Naive thymus-derived CD4-positive, alpha-beta T cell (primary cell): Measurements from ENCODE around the gene CDC42EP4. TPM values are rescaled to one million over a fixed set of nuclear protein-coding genes. Genes with fewer than 3 reads are reported as not detected.

Experiments
- ATAC-seq: fragments of 150-1000 bp; cut with Tn5 transposase; 2 replicates; pipeline ENCODE4 v1.10.0; 2021; ENCODE audit warnings: mild to moderate bottlenecking, moderate library complexity
- CTCF ChIA-PET: fragments of 350-600 bp; sonication (Branson Sonifier 250); formaldehyde crosslinking; loops from one replicate; lab custom pipeline; 2021; ENCODE audit warnings: antibody characterized with exemption; lab: Charles Lee
- POLR2A ChIA-PET: fragments of 350-600 bp; sonication (Branson Sonifier 250); formaldehyde crosslinking; loops from one replicate; lab custom pipeline; 2021; ENCODE audit warnings: antibody characterized with exemption, inconsistent platforms; lab: Charles Lee
- DNase-seq, 9 donors: peaks; one replicate each; pipeline versions ENCODE4 v3.0.0 to v3.0.0-alpha.2; 2020 to 2022; ENCODE audit warnings: mixed read lengths in 1 of 9
- H3K27ac ChIP-seq: one replicate; pipeline ENCODE4 v1.7.0; 2013; ENCODE audit warnings: mild to moderate bottlenecking, low read depth, low read length, moderate library complexity
- H3K27me3 ChIP-seq, 2 donors: one replicate each; pipeline ENCODE4 v1.7.0; 2013; ENCODE audit warnings: low read length in 2 of 2, mild to moderate bottlenecking in 2 of 2, moderate library complexity in 2 of 2; ENCODE audit not compliant: control insufficient read depth in 2 of 2, insufficient read depth in 2 of 2
- H3K36me3 ChIP-seq, 3 experiments: 1 replicate in 2 of 3; 2 replicates in 1 of 3; pipeline ENCODE4 v1.7.0; 2013; ENCODE audit warnings: low read length in 3 of 3, mild to moderate bottlenecking in 3 of 3, moderate library complexity in 1 of 3; ENCODE audit not compliant: insufficient read depth in 3 of 3, control insufficient read depth in 2 of 3
- H3K4me1 ChIP-seq, 2 donors: one replicate each; pipeline ENCODE4 v1.7.0; 2013; ENCODE audit warnings: low read length in 2 of 2, mild to moderate bottlenecking in 2 of 2, moderate library complexity in 1 of 2; ENCODE audit not compliant: control insufficient read depth in 2 of 2, insufficient read depth in 2 of 2
- H3K4me3 ChIP-seq: 2 replicates; pipeline ENCODE4 v1.7.0; 2013; ENCODE audit warnings: mild to moderate bottlenecking, low read length
- H3K9me3 ChIP-seq, 3 experiments: 1 replicate in 2 of 3; 2 replicates in 1 of 3; pipeline ENCODE4 v1.7.0; 2013; ENCODE audit warnings: low read length in 3 of 3; ENCODE audit not compliant: control insufficient read depth in 2 of 3
- H3K27ac Mint-ChIP-seq, 9 donors: one replicate each; pipeline ENCODE4 v1.8.0; 2020 to 2022; ENCODE audit warnings: mixed read lengths in 9 of 9, mild to moderate bottlenecking in 8 of 9, moderate library complexity in 5 of 9, inconsistent platforms in 2 of 9
- H3K27me3 Mint-ChIP-seq, 5 donors: one replicate each; pipeline ENCODE4 v1.8.0; 2021 to 2022; ENCODE audit warnings: mixed read lengths in 5 of 5, mild to moderate bottlenecking in 1 of 5
- H3K36me3 Mint-ChIP-seq, 5 donors: one replicate each; pipeline ENCODE4 v1.8.0; 2020 to 2022; ENCODE audit warnings: mixed read lengths in 5 of 5, mild to moderate bottlenecking in 3 of 5, inconsistent platforms in 1 of 5
- H3K4me1 Mint-ChIP-seq, 7 donors: one replicate each; pipeline ENCODE4 v1.8.0; 2020 to 2022; ENCODE audit warnings: mixed read lengths in 7 of 7, mild to moderate bottlenecking in 3 of 7, inconsistent platforms in 1 of 7
- H3K4me3 Mint-ChIP-seq, 10 donors: one replicate each; pipeline ENCODE4 v1.8.0; 2020 to 2022; ENCODE audit warnings: mild to moderate bottlenecking in 10 of 10, mixed read lengths in 10 of 10, moderate library complexity in 6 of 10, inconsistent platforms in 2 of 10
- H3K9me3 Mint-ChIP-seq, 11 donors: one replicate each; pipeline ENCODE4 v1.8.0; 2020 to 2022; ENCODE audit warnings: mixed read lengths in 11 of 11, mild to moderate bottlenecking in 4 of 11, inconsistent platforms in 1 of 11, moderate library complexity in 1 of 11
- intact Hi-C, 2 donors: fragments of 100-400 bp; cut with micrococcal nuclease; formaldehyde crosslinking; loops; one replicate each; pipeline ENCODE4 v1.15.1; 2023
- polyA plus RNA-seq, 2 donors: library from polyadenylated mRNA; unstranded; fragments of 300-500 nt; fragmentation: Illumina TruSeq; gene quantifications; one replicate each; pipeline ENCODE4 v1.2.3, GENCODE V29; 2021
- total RNA-seq, 6 experiments: library from RNA in 5 of 6; stranded (reverse) in 5 of 6; gene quantifications; 1 replicate in 5 of 6; 2 replicates in 1 of 6; pipeline ENCODE4 v1.2.3 and lab custom pipeline; 2021 to 2026

Gene CDC42EP4
- total and polyA plus RNA-seq, 7 experiments from 2014 or later: 0.19 to 15.8 (median 1.5) TPM

DNA sequence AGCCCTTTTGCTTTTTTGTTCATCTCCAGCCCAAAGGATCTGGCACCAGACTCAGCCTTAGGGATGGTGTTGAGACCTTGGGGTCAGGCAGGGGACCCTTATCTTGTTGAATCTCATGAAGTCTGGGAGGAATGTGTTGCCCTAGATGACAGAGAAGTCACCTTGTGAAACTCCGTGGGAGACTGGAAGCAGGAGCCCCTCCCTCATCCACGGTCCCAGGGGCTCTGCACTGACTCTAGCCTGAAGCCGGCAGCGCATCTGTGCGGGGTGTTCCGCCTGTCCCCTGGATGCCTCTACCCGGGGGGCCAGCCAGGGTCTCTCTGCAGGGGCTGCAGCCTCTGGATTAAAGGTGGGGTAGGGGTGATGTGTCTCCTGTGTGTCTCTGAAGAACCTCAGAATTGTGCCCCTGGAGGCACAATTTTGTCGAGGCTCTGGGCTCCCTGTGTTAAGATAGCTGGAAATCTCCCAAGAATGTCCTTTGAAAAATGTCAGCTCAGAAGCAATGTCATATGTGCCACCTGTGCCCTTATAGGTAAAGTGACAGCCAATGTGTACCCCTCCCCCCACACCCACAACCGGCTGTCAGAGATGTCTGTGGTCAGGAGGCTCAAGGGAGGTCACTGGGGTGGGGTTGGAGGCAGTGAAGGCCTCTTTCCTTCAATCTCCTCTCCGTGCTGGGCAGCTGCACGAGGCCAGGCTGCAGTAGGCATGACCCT, 32.1 kb upstream of the CDC42EP4 start:
- H3K36me3 ChIP-seq: no peaks in the 10 kb centered on the region
- peaks cover 0 to 4% (median 0%) of the 10 kb centered on the region in 7 donors for H3K4me1 Mint-ChIP-seq
- H3K9me3 Mint-ChIP-seq: peaks cover 0 to 1% (median 0%) of the 10 kb centered on the region in 11 donors
- intact Hi-C loops: no loop called here
- ChIA-PET CTCF (interaction anchor here (0.6 kb wide), 1 partner anchor 537 kb away, joined by 3 read pairs; no protein-coding TSS in a partner anchor), POLR2A (no interaction called here)
- H3K36me3 Mint-ChIP-seq: peaks cover 0 to 4% (median 0%) of the 10 kb centered on the region in 5 donors
- no peaks in the 10 kb centered on the region for H3K4me1 ChIP-seq
- no peak for ATAC-seq
- H3K27ac Mint-ChIP-seq: no peak overlapping the region
- H3K9me3 ChIP-seq: no peaks in the 10 kb centered on the region
- no peaks in the 10 kb centered on the region for H3K27me3 ChIP-seq
- no peak for DNase-seq
- H3K27ac ChIP-seq: no peak overlapping the region
- H3K27me3 Mint-ChIP-seq: peaks cover 0 to 3% (median 0%) of the 10 kb centered on the region in 5 donors
- no peak overlapping the region for H3K4me3 ChIP-seq
- H3K4me3 Mint-ChIP-seq: no peak overlapping the region

DNA sequence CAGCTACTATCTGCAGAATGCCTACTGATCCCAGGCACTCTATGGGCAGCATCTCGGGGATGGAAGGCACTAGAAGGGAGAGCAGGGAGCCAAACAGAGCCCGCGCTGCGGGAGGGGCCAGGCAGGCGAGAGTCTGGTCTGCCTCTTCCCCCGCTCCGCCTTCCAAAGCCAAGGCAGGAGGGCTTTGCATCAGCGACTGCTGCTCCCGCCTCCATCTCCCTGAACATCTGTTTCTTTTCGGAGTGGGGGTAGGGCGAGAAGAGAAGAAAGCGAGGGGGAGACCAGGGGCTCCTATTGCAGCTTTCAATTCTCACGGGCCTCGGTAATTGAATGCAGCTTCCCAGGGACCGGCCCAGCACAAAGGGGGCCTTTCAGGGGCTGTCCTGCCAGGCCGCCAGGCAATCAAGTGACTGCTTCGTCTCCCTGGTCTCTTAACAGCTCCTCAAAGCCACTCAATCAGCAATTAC, 31.4 kb upstream of the CDC42EP4 start:
- H3K9me3 ChIP-seq: no peaks in the 10 kb centered on the region
- intact Hi-C loops: no loop called here
- DNase-seq (no peak), ATAC-seq (no peak)
- no peak overlapping the region for H3K4me3 ChIP-seq
- Mint-ChIP-seq H3K36me3 (peaks cover 0 to 11% (median 0%) of the 10 kb centered on the region in 5 donors), H3K4me1 (peaks cover 0 to 4% (median 0%) of the 10 kb centered on the region in 7 donors), H3K27me3 (peaks cover 0 to 3% (median 0%) of the 10 kb centered on the region in 5 donors), H3K27ac (no peak overlapping the region), H3K9me3 (peaks cover 0 to 1% (median 0%) of the 10 kb centered on the region in 11 donors), H3K4me3 (no peak overlapping the region)
- no peaks in the 10 kb centered on the region for H3K4me1 ChIP-seq
- POLR2A ChIA-PET: no interaction called here
- CTCF ChIA-PET: no interaction called here
- no peaks in the 10 kb centered on the region for H3K36me3 ChIP-seq
- H3K27ac ChIP-seq: no peak overlapping the region
- H3K27me3 ChIP-seq: no peaks in the 10 kb centered on the region

DNA sequence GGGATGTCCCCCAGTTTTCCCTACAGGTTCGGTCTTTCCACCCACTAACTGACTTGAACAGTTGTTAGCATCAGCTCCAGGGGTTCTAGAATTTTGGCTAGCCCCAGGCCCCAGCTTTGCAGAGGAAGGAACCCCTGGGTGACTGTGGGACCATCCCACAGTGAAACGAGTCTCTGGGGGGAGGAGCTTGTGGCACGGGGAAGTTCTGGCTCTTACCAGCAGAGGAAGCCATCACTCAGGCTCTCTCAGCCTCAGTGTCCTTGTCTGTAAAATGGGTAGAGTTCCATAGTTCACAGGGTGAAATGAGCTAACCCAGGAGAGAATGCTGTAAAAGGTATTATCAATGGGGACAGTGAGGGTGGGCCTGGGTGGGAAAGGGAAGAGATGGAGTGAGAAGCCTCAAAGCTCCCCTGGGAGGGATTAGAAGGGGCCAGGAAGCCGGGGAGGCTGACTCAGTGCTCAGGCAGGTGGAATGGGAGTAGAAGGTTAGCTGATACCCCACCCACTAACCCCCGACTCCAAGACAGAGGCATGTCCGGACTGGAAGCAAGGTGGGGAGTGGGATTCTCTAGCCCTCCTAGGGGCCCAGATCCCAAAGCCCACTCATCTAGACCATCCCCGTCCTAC, 30.9 kb upstream of the CDC42EP4 start:
- Mint-ChIP-seq H3K36me3 (peaks cover 0 to 11% (median 0%) of the 10 kb centered on the region in 5 donors), H3K4me3 (no peak overlapping the region), H3K27me3 (peaks cover 0 to 3% (median 0%) of the 10 kb centered on the region in 5 donors), H3K27ac (no peak overlapping the region), H3K4me1 (peaks cover 0 to 4% (median 0%) of the 10 kb centered on the region in 7 donors), H3K9me3 (no peaks in the 10 kb centered on the region)
- CTCF ChIA-PET: no interaction called here
- Histone ChIP-seq H3K4me1 (no peaks in the 10 kb centered on the region), H3K4me3 (no peak overlapping the region), H3K27ac (no peak overlapping the region), H3K36me3 (no peaks in the 10 kb centered on the region), H3K27me3 (no peaks in the 10 kb centered on the region), H3K9me3 (no peaks in the 10 kb centered on the region)
- intact Hi-C loops: no loop called here
- POLR2A ChIA-PET: no interaction called here
- ATAC-seq (no peak), DNase-seq (no peak)

DNA sequence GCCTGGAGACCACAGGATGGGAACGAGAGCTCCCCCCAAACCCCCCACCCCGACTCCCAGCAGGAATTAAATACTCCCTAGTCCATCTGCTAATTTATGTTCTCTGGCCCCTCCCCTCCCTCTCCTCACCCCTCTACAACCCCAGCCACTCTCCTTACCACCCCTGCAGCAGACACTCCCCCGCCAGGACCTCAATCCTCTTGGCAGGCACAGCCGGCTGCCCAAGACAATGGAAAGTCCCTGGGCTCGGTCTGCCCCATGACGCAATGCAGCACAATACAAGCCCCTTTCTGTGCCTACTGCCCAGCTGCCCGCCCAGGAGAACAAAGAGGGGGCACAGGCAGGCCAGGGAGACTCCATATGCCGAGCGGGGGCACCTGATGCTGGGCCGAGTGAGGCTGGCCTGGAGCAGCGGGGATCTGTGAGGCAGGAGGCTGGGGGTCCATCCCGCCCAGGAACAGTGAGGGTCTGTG, 30.3 kb upstream of the CDC42EP4 start:
- POLR2A ChIA-PET: no interaction called here
- H3K36me3 ChIP-seq: no peaks in the 10 kb centered on the region
- peaks cover 0 to 11% (median 0%) of the 10 kb centered on the region in 5 donors for H3K36me3 Mint-ChIP-seq
- DNase-seq (no peak), ATAC-seq (no peak)
- no peaks in the 10 kb centered on the region for H3K27me3 ChIP-seq
- no peaks in the 10 kb centered on the region for H3K4me1 ChIP-seq
- no peak overlapping the region for H3K27ac Mint-ChIP-seq
- H3K4me3 ChIP-seq: no peak overlapping the region
- no peak overlapping the region for H3K27ac ChIP-seq
- no peaks in the 10 kb centered on the region for H3K9me3 ChIP-seq
- H3K4me1 Mint-ChIP-seq: peaks cover 0 to 4% (median 0%) of the 10 kb centered on the region in 7 donors
- intact Hi-C loops: no loop called here
- H3K27me3 Mint-ChIP-seq: peaks cover 0 to 3% (median 0%) of the 10 kb centered on the region in 5 donors
- no peaks in the 10 kb centered on the region for H3K9me3 Mint-ChIP-seq
- H3K4me3 Mint-ChIP-seq: no peak overlapping the region
- CTCF ChIA-PET: no interaction called here

DNA sequence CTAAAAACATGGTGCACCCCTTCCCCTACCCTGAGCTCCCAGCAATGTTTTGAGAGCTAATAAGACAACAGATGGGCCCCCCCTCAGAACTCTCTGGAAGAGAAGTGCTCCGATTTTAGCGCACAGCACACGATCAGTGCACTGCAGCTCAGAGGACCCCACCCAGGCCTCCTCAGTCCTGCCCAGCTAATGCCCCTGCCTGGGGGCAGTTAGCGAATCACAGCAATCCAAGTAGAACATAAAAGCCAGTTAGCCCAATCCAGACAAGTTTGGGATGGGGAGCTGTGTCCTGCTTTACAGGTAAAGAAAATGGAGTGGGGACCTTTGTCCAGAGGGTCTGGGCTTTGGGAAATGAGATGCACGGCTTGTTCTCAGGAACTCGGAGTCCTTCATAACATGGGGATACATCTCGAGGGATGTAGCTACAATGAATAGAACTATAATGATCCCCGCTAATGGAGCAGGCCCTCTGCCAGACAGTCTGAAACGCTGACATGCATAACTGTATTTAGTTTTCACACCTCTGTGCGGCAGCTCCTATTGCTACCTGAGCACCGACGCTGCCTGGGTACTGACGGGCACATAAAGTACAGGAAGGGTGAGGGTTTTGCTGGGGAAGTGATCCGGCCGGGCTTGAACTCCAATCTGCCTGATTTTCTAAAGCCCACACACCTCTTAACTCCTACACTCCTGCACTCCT, 29.7 kb upstream of the CDC42EP4 start:
- Mint-ChIP-seq H3K27me3 (peaks cover 0 to 3% (median 0%) of the 10 kb centered on the region in 5 donors), H3K36me3 (peaks cover 0 to 10% (median 0%) of the 10 kb centered on the region in 5 donors), H3K4me1 (peaks cover 0 to 4% (median 0%) of the 10 kb centered on the region in 7 donors), H3K27ac (no peak overlapping the region), H3K4me3 (no peak overlapping the region), H3K9me3 (no peaks in the 10 kb centered on the region)
- CTCF ChIA-PET: no interaction called here
- intact Hi-C loops: no loop called here
- ATAC-seq: no peak
- no peaks in the 10 kb centered on the region for H3K4me1 ChIP-seq
- DNase-seq: no peak
- POLR2A ChIA-PET: no interaction called here
- no peaks in the 10 kb centered on the region for H3K9me3 ChIP-seq
- H3K36me3 ChIP-seq: no peaks in the 10 kb centered on the region
- H3K4me3 ChIP-seq: no peak overlapping the region
- no peak overlapping the region for H3K27ac ChIP-seq
- H3K27me3 ChIP-seq: no peaks in the 10 kb centered on the region

DNA sequence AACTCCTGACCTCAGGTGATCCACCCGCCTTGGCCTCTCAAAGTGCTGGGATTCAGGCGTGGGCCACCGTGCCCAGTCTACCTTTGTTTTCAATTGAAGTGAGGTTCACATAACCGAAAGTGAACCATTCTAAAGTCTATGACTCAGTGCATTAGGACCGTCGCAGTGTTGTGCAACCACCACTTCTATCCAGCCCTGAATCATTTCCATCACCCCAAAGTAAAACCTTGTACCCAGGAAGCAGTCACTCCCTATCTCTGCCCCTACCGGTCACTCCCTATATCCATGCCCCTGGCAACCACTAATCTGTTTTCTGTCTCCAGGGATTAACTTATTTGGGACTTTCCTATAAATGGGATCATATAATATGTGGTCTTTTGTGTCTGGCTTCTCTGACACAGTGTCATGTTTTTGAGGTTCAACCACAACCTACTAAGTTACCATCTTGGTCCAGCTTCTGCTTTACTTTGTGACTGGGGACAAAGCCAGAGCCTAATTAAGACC, 28.3 kb upstream of the CDC42EP4 start:
- Histone ChIP-seq H3K36me3 (no peaks in the 10 kb centered on the region), H3K4me3 (no peak overlapping the region), H3K27me3 (no peaks in the 10 kb centered on the region), H3K27ac (no peak overlapping the region), H3K4me1 (no peaks in the 10 kb centered on the region), H3K9me3 (no peaks in the 10 kb centered on the region)
- ATAC-seq: peak; percentile 84
- Mint-ChIP-seq H3K4me3 (no peak overlapping the region), H3K9me3 (no peaks in the 10 kb centered on the region), H3K4me1 (peaks cover 0 to 4% (median 0%) of the 10 kb centered on the region in 7 donors), H3K27ac (peak overlapping the region in 1 of 9 donors; percentile 72), H3K36me3 (peaks cover 0 to 6% (median 0%) of the 10 kb centered on the region in 5 donors), H3K27me3 (peaks cover 0 to 3% (median 0%) of the 10 kb centered on the region in 5 donors)
- ChIA-PET CTCF (no interaction called here), POLR2A (no interaction called here)
- DNase-seq: no peak
- intact Hi-C loops: no loop called here
